ENCODE measurements around the gene CD86.
"Not testable (repeated sequence)": the region's sequence is repeated elsewhere in the genome, so short reads cannot be mapped to it uniquely, and the experiment has no call there.

The CD86 gene

DNA sequence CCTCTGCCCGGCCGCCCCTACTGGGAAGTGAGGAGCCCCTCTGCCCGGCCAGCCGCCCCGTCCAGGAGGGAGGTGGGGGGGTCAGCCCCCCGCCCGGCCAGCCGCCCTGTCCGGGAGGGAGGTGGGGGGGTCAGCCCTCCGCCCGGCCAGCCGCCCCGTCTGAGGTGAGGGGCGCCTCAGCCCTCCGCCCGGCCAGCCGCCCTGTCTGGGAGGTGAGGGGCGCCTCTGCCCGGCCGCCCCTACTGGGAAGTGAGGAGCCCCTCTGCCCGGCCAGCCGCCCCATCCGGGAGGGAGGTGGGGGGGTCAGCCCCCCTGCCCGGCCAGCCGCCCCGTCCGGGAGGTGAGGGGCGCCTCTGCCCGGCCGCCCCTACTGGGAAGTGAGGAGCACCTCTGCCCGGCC, 109.8 kb downstream of the CD86 start:
- not testable (repeated sequence) for DNase-seq

DNA sequence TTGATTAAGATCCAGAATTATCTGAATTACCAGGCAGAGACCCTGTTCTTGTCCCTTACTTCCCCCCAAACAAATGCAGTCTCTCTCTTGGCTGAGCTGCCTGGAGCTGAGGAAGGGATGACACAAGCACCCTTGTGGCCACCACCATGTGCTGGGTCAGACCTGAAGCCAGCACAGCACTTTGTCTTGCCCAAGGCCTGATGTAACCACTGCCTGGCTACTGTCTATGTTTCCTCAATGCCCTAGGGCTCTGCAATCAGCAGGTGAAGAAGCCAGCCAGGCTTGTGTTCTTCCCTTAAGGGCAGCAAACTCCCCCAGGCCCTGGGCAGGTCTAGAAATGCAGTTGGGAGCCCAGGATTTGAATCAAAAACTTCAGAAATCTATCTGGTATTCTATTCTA, 112.5 kb downstream of the CD86 start:
- DNase-seq: no peak

DNA sequence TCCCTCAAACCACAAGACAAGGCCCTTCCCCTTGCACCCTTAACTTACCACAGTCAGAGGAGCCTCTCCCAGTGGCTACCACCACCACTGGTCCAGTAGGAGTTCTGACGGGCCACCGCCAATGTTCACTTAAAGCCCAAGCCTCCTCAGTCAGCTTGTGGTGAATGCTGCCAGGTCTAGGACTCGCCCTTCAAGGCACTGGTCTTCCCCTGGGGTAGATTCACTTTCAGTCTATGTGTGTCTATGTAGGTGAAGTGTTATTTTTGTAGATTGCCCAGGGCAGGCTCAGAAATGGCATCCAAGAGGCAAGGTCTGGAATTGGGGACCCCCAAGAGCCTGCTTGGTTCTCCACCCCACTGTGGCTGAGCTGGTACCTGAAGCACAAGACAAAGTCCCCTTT, 112.9 kb downstream of the CD86 start:
- DNase-seq: no peak

DNA sequence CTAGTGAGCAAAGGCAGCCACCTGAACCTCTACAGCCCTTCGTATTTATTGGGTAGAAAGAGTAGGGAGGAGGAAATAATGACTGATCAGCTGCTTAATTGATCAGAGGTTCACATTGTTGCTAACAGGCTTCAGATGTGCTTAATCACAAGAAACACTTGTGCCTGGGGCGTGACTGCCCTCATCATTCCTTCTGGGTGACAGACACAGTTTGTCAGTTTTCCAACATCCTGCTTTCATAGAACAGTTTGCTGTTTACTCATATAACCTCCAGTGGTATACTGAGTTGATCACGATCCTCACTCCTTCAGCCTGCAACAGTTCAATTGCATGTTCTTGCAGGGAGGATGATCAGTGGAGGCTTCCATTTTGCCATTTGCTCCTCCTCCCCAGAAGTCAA, 114.7 kb downstream of the CD86 start:
- no peak for DNase-seq
